GM18873 (cell line): ENCODE data around the gene NCF4.

Experiments used
- ATAC-seq: cut with Tn5 transposase; IDR thresholded peaks from one replicate; pipeline ENCODE4 v1.9.1; 2021; ENCODE audit warnings: mild to moderate bottlenecking, moderate library complexity, moderate number of reproducible peaks; ENCODE audit not compliant: unreplicated experiment, low FRiP score

Gene NCF4

DNA sequence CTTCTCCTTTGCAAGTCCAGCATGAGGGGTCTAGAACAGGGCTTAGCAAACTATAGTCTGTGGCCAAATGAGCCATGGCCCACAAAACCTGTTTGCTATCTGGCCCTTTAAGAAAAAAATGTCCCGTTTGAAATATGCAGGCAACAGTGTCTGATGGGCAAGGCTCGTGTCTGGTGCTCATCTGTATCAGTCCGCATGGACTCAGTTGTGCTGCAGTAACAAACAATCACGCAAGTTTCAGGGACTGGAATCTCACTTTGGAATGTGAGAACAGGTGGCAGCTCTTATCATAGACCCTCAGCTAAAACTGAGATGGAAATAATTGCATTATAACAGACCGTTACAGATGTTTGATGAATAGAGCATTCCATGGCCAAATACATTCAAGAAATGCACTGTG lies 24.9 kb upstream of the NCF4 start:
- no peak for ATAC-seq

GRCh38 chr22:36838119-36839030 lies 22.4 kb upstream of the NCF4 start:
- ATAC-seq = no peak

DNA sequence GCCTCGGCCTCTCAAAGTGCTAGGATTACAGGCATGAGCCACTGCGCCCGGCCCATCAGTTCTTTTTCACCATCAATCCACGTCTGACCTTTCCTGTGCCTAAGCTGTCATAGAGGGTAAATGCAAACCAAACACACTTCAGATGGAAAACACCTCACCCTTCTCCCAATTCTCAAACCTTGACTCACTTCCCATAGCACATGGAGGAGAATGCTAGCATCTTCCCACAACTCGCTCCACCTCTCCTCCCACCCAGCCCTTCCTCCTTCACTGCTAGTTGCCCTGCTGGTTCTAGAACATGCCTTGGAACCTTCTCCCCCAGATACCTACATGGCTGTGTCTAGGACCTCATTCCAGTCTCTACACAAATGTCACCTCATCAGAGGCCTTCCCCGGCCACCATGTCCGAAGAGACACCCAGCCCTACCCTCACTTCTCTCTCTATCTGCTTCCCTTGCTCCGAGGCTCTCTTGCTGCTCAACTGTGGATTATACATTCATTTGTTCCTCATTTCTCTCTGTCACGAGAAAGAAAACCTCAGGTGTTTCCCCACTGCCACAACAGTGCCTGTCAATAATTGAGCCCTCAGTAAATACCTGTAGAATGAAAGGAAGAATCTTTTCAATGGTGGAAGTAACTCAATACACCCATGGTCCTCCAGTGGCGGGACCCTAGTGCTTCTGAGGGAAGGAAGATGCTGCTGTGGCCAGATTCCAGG lies 21.3 kb upstream of the NCF4 start:
- no peak for ATAC-seq

DNA sequence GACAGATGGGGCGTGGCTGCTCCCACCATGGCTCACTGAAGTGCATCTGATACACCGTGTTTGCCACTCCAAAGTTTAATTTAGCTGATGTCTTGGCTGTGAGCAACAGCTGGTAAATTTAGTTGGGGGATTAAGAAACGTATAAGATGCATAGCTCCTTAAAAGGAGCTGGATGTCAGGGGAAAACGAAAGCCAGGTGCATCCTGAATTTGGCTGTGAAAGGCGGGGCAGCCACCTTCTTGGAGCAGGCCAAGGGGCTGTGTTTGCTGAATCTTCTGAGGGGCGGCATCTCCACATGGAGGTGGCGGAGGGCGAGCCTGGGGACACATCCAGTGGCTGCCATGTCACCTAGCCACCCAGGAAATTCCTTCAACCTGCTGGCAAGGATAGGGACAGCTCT lies 20.7 kb upstream of the NCF4 start:
- ATAC-seq = no peak

- ATAC-seq = no peak
These were observed 14.5 kb upstream of the NCF4 start for GRCh38 chr22:36846271-36846670.

- no peak for ATAC-seq
These were observed 13.9 kb upstream of the NCF4 start for GRCh38 chr22:36846949-36847348.

DNA sequence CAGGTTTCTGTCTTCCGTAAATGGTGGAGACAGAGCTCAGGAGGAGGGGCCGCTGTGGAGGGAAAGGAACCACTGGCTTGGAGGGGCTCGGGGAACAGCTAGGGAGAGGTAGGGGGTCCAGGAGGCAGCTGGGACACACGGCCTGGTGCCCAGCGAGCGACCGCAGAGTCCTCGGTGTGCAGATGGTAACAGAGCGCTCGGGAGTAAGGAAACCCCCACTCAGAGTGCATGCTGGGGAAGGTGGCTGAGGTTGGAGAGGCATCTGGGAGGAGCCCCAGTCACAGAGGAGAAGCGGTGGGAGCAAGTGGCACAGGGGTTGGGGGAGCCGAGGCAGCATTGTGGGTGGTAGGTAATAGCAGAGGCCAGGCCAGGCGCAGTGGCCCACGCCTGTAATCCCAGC lies 10.8 kb upstream of the NCF4 start:
- ATAC-seq = no peak

- no peak for ATAC-seq
These were observed 10.1 kb upstream of the NCF4 start for GRCh38 chr22:36850682-36851081.

- ATAC-seq = no peak
These were observed 8.5 kb upstream of the NCF4 start for GRCh38 chr22:36852056-36852973.

DNA sequence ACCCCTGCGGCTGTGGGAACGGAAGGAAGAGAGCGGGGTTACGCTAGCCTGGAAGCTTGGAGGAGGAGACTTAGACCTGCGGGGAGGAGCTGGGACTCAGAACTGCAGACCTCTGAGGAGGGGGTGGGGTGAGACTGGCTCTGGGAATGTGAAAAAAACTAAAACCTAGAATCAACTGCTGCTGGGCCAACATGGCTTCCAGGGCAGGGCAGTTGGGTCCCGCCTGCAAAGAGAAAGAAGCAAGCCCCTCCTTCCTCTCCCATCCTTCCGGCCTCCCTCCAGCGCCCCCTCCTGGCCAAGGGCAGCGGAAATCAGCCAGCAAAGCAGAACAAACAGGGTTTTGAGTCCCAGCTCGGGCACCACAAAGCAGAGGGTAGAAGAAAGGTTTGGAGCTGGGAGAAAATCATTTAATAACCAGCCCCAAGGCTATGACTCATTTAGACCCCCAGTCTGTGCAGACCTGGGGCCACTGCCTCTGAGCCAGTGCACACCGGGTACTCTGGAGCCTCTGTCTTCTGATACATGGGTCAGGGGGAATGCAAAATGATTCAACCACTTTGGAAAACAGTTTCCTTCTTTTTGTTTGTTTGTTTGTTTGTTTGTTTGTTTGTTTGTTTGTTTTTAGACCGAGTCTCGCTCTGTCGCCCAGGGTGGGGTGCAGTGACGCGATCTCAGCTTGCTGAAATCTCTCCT lies 7.3 kb upstream of the NCF4 start:
- ATAC-seq = no peak

DNA sequence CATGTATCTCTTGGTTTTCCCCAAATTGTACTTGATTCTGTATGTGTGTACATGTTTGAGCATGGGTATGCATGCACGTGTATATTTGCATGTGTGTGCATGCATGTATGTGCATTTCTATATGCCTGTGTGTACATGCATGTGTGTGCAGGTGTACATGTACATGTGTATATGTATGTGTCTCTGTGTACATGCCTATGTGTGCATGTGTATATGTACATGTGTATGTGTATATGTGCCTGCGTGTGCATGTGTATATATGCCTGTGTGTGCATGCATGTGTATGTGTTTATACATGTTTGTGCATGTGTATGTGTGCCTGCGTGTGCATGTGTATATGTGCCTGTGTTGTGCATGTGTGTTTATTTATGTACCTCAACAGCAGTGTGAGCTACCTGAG lies 5.3 kb upstream of the NCF4 start:
- ATAC-seq = no peak

- ATAC-seq = no peak
These were observed 4.5 kb upstream of the NCF4 start for GRCh38 chr22:36856121-36856791.

DNA sequence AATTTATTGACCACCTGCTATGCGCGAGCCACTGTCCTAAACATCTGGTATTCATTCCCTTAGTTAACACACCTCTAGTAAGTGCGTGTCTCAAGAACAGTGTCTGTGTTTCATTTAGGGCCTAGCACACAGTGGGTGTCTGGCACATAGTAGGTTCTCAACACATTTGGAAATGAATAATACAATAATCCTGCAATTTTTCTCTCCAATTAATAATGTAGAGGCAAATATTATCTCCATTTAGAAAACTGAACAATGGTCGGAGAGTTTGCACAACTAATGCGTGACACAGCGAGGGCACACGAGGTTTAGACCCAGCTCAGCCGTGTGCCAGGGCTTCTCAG lies 4.0 kb upstream of the NCF4 start:
- ATAC-seq = no peak

- ATAC-seq = no peak
These were observed 2.6 kb upstream of the NCF4 start for GRCh38 chr22:36858156-36858555.

DNA sequence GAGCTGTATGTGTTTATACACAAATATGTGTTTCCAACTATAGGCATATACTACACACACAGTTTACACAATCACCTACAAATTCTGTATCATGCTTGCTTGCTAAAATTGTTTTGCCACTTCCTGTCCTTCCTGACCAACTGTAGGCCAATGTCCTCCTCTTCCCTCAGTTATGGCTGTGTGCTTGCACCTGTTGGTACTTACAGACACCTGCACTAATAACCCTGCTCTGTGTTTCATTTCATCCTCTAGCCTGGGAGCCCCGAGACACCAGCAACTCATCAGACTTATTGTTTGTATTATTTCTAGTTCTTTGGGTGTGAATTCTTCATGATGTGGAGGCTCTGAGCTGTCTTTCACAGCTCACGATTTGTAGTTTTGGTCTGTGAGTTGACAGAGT lies 1.8 kb upstream of the NCF4 start:
- no peak for ATAC-seq

GRCh38 chr22:36860017-36860416 lies 789 bp upstream of the NCF4 start:
- no peak for ATAC-seq

- no peak for ATAC-seq
These were observed 377 bp upstream of the NCF4 start for GRCh38 chr22:36860438-36860820.

- ATAC-seq = no peak
These were observed 1.7 kb downstream of the NCF4 start for GRCh38 chr22:36862251-36863242.

DNA sequence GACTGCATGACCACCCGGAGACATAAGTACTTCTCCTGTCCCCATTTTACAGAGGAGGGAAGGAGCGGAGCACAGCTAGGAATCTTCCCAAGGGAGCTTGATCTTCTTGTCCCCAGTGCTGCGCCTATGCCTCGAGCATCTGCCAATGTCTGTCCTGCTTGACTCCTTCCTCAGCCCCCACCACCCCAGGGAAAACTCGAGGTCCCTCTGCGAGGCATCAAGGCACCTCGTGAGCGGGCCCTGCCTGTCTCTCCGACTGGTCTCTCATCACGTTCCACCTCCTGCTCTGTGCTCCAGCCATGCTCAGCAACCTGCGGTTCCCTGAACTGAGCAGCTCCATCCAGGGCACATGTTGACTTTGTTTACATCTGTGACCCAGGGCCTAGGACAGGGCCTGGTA lies 2.5 kb downstream of the NCF4 start:
- ATAC-seq = no peak
